ENCODE data around the gene KSR2.

Gene KSR2

GRCh38 chr12:117461732-117462131 lies 507.1 kb downstream of the KSR2 start:
- no peak for DNase-seq (ENCODE audit: insufficient read length, low spot score)
- FAIRE-seq = no peak
- TF ChIP-seq POU2F2 (IDR thresholded peaks at IDR 0.05; ENCODE audit: low read depth, low read length) (no peak), POLR2A (IDR thresholded peaks at IDR 0.05; ENCODE audit: low read depth, low read length) (no peak), PAX5 (IDR thresholded peaks at IDR 0.05; ENCODE audit: insufficient read depth, low read length, severe bottlenecking) (no peak), SPI1 (IDR thresholded peaks at IDR 0.05; ENCODE audit: low read depth, low read length) (no peak), TAF1 (IDR thresholded peaks at IDR 0.05; ENCODE audit: low read depth, low read length) (no peak), POLR2AphosphoS5 (IDR thresholded peaks at IDR 0.05; ENCODE audit: low read depth, low read length) (no peak)

- DNase-seq (ENCODE audit: insufficient read length, low spot score) = no peak
- no peak for TF ChIP-seq POLR2AphosphoS5 (IDR thresholded peaks at IDR 0.05; ENCODE audit: low read depth, low read length)
- TF ChIP-seq PAX5 (IDR thresholded peaks at IDR 0.05; ENCODE audit: insufficient read depth, low read length, severe bottlenecking) = no peak
- no peak for TF ChIP-seq TAF1 (IDR thresholded peaks at IDR 0.05; ENCODE audit: low read depth, low read length)
- TF ChIP-seq POLR2A (IDR thresholded peaks at IDR 0.05; ENCODE audit: low read depth, low read length) = no peak
- TF ChIP-seq SPI1 (IDR thresholded peaks at IDR 0.05; ENCODE audit: low read depth, low read length) = no peak
- TF ChIP-seq POU2F2 (IDR thresholded peaks at IDR 0.05; ENCODE audit: low read depth, low read length) = no peak
- no peak for FAIRE-seq
These were observed 509.6 kb downstream of the KSR2 start for GRCh38 chr12:117459229-117459628.

- DNase-seq (ENCODE audit: insufficient read length, low spot score) = no peak
- FAIRE-seq = no peak
- TF ChIP-seq PAX5 (IDR thresholded peaks at IDR 0.05; ENCODE audit: insufficient read depth, low read length, severe bottlenecking) (no peak), TAF1 (IDR thresholded peaks at IDR 0.05; ENCODE audit: low read depth, low read length) (no peak), POLR2AphosphoS5 (IDR thresholded peaks at IDR 0.05; ENCODE audit: low read depth, low read length) (no peak), SPI1 (IDR thresholded peaks at IDR 0.05; ENCODE audit: low read depth, low read length) (no peak), POU2F2 (IDR thresholded peaks at IDR 0.05; ENCODE audit: low read depth, low read length) (no peak), POLR2A (IDR thresholded peaks at IDR 0.05; ENCODE audit: low read depth, low read length) (no peak)
These were observed 511.6 kb downstream of the KSR2 start for GRCh38 chr12:117457189-117457588.

- DNase-seq (ENCODE audit: insufficient read length, low spot score) = no peak
- TF ChIP-seq POLR2A (IDR thresholded peaks at IDR 0.05; ENCODE audit: low read depth, low read length) (no peak), POLR2AphosphoS5 (IDR thresholded peaks at IDR 0.05; ENCODE audit: low read depth, low read length) (no peak), TAF1 (IDR thresholded peaks at IDR 0.05; ENCODE audit: low read depth, low read length) (no peak), PAX5 (IDR thresholded peaks at IDR 0.05; ENCODE audit: insufficient read depth, low read length, severe bottlenecking) (no peak), POU2F2 (IDR thresholded peaks at IDR 0.05; ENCODE audit: low read depth, low read length) (no peak), SPI1 (IDR thresholded peaks at IDR 0.05; ENCODE audit: low read depth, low read length) (no peak)
- FAIRE-seq = no peak
These were observed 512.7 kb downstream of the KSR2 start for GRCh38 chr12:117456076-117456475.

- no peak for FAIRE-seq
- no peak for DNase-seq (ENCODE audit: insufficient read length, low spot score)
- TF ChIP-seq POU2F2 (IDR thresholded peaks at IDR 0.05; ENCODE audit: low read depth, low read length) = no peak
- TF ChIP-seq PAX5 (IDR thresholded peaks at IDR 0.05; ENCODE audit: insufficient read depth, low read length, severe bottlenecking) = no peak
- no peak for TF ChIP-seq POLR2AphosphoS5 (IDR thresholded peaks at IDR 0.05; ENCODE audit: low read depth, low read length)
- TF ChIP-seq SPI1 (IDR thresholded peaks at IDR 0.05; ENCODE audit: low read depth, low read length) = no peak
- TF ChIP-seq TAF1 (IDR thresholded peaks at IDR 0.05; ENCODE audit: low read depth, low read length) = no peak
- no peak for TF ChIP-seq POLR2A (IDR thresholded peaks at IDR 0.05; ENCODE audit: low read depth, low read length)
These were observed 514.8 kb downstream of the KSR2 start for GRCh38 chr12:117453961-117454360.

- no peak for FAIRE-seq
- DNase-seq (ENCODE audit: insufficient read length, low spot score) = no peak
- TF ChIP-seq POLR2A (IDR thresholded peaks at IDR 0.05; ENCODE audit: low read depth, low read length) (no peak), POLR2AphosphoS5 (IDR thresholded peaks at IDR 0.05; ENCODE audit: low read depth, low read length) (no peak), SPI1 (IDR thresholded peaks at IDR 0.05; ENCODE audit: low read depth, low read length) (no peak), PAX5 (IDR thresholded peaks at IDR 0.05; ENCODE audit: insufficient read depth, low read length, severe bottlenecking) (no peak)
These were observed 516.7 kb downstream of the KSR2 start for GRCh38 chr12:117452112-117452511.

GRCh38 chr12:117450209-117450608 lies 518.6 kb downstream of the KSR2 start:
- FAIRE-seq (no peak), DNase-seq (ENCODE audit: insufficient read length, low spot score) (no peak)
- TF ChIP-seq POLR2AphosphoS5 (IDR thresholded peaks at IDR 0.05; ENCODE audit: low read depth, low read length) (no peak), SPI1 (IDR thresholded peaks at IDR 0.05; ENCODE audit: low read depth, low read length) (no peak), TAF1 (IDR thresholded peaks at IDR 0.05; ENCODE audit: low read depth, low read length) (no peak), PAX5 (IDR thresholded peaks at IDR 0.05; ENCODE audit: insufficient read depth, low read length, severe bottlenecking) (no peak), POLR2A (IDR thresholded peaks at IDR 0.05; ENCODE audit: low read depth, low read length) (no peak), POU2F2 (IDR thresholded peaks at IDR 0.05; ENCODE audit: low read depth, low read length) (no peak)

GRCh38 chr12:117447665-117448366 lies 521.0 kb downstream of the KSR2 start:
- no peak for FAIRE-seq
- no peak for DNase-seq (ENCODE audit: insufficient read length, low spot score)
- TF ChIP-seq POU2F2 (IDR thresholded peaks at IDR 0.05; ENCODE audit: low read depth, low read length) (no peak), POLR2AphosphoS5 (IDR thresholded peaks at IDR 0.05; ENCODE audit: low read depth, low read length) (no peak), TAF1 (IDR thresholded peaks at IDR 0.05; ENCODE audit: low read depth, low read length) (no peak), PAX5 (IDR thresholded peaks at IDR 0.05; ENCODE audit: insufficient read depth, low read length, severe bottlenecking) (no peak), SPI1 (IDR thresholded peaks at IDR 0.05; ENCODE audit: low read depth, low read length) (no peak)

- no peak for FAIRE-seq
- no peak for TF ChIP-seq TAF1 (IDR thresholded peaks at IDR 0.05; ENCODE audit: low read depth, low read length)
- TF ChIP-seq PAX5 (IDR thresholded peaks at IDR 0.05; ENCODE audit: insufficient read depth, low read length, severe bottlenecking) = no peak
- TF ChIP-seq POU2F2 (IDR thresholded peaks at IDR 0.05; ENCODE audit: low read depth, low read length) = no peak
- TF ChIP-seq POLR2A (IDR thresholded peaks at IDR 0.05; ENCODE audit: low read depth, low read length) = no peak
- TF ChIP-seq SPI1 (IDR thresholded peaks at IDR 0.05; ENCODE audit: low read depth, low read length) = no peak
- TF ChIP-seq POLR2AphosphoS5 (IDR thresholded peaks at IDR 0.05; ENCODE audit: low read depth, low read length) = no peak
- no peak for DNase-seq (ENCODE audit: insufficient read length, low spot score)
These were observed 524.0 kb downstream of the KSR2 start for GRCh38 chr12:117444781-117445180.

GRCh38 chr12:117441751-117442150 lies 527.0 kb downstream of the KSR2 start:
- FAIRE-seq (no peak), DNase-seq (ENCODE audit: insufficient read length, low spot score) (no peak)
- TF ChIP-seq POLR2AphosphoS5 (IDR thresholded peaks at IDR 0.05; ENCODE audit: low read depth, low read length) (no peak), POLR2A (IDR thresholded peaks at IDR 0.05; ENCODE audit: low read depth, low read length) (no peak), SPI1 (IDR thresholded peaks at IDR 0.05; ENCODE audit: low read depth, low read length) (no peak), PAX5 (IDR thresholded peaks at IDR 0.05; ENCODE audit: insufficient read depth, low read length, severe bottlenecking) (no peak), POU2F2 (IDR thresholded peaks at IDR 0.05; ENCODE audit: low read depth, low read length) (no peak), TAF1 (IDR thresholded peaks at IDR 0.05; ENCODE audit: low read depth, low read length) (no peak)

Measured in GM12891 (cell line).